HepG2 (cell line): ENCODE results near the gene OBSL1. TPM values are rescaled to one million over a fixed set of nuclear protein-coding genes. Genes with fewer than 3 reads are reported as not detected.
A peak's percentile ranks its signal among the peaks of the same experiment; 100 is the strongest.

ENCODE experiments used
- BORCS8-MEF2B ChIP-seq: sonication (generic); formaldehyde crosslinking; IDR thresholded peaks from 2 replicates; pipeline ENCODE4 v1.8.0; 2022; ENCODE audit warnings: mild to moderate bottlenecking, missing genetic modification reagents
- BRCA1 ChIP-seq: sonication (generic); formaldehyde crosslinking; IDR thresholded peaks from 2 replicates; pipeline ENCODE4 v1.4.0; 2020; ENCODE audit warnings: missing genetic modification reagents
- ETV6 ChIP-seq: sonication (generic); formaldehyde crosslinking; conservative IDR thresholded peaks from 2 replicates; pipeline ENCODE4 v1.4.0; 2020; ENCODE audit warnings: missing genetic modification reagents
- FOXM1 ChIP-seq: sonication (generic); formaldehyde crosslinking; IDR thresholded peaks from 2 replicates; pipeline ENCODE4 v1.5.0; 2020; ENCODE audit warnings: missing genetic modification reagents
- HMG20A ChIP-seq: IDR thresholded peaks from 2 replicates; pipeline ENCODE4 v1.6.1; 2016; ENCODE audit warnings: borderline replicate concordance
- KLF12 ChIP-seq: sonication (generic); formaldehyde crosslinking; IDR thresholded peaks from 2 replicates; pipeline ENCODE4 v1.4.0; 2020; ENCODE audit warnings: missing genetic modification reagents, borderline replicate concordance
- MAFK ChIP-seq, 2 experiments: IDR thresholded peaks in 1 of 2; conservative IDR thresholded peaks in 1 of 2; 2 replicates each; pipeline ENCODE4 v1.6.1; 2011; ENCODE audit warnings: improper control_type of control experiment in 2 of 2, low read length in 2 of 2
- MATR3 ChIP-seq: sonication (generic); formaldehyde crosslinking; IDR thresholded peaks from 2 replicates; pipeline ENCODE4 v1.4.0; 2020; ENCODE audit warnings: missing genetic modification reagents
- MYC ChIP-seq: sonication (generic); formaldehyde crosslinking; IDR thresholded peaks from 2 replicates; pipeline ENCODE4 v1.9.0; 2021; ENCODE audit warnings: missing genetic modification reagents, borderline replicate concordance
- NAIF1 ChIP-seq: sonication (generic); formaldehyde crosslinking; IDR thresholded peaks from 2 replicates; pipeline ENCODE4 v1.5.0; 2020; ENCODE audit warnings: mild to moderate bottlenecking, missing genetic modification reagents, borderline replicate concordance
- TEAD3 ChIP-seq: optimal IDR thresholded peaks from 2 replicates; pipeline ENCODE3; 2016; ENCODE audit warnings: borderline replicate concordance
- ZNF121 ChIP-seq: sonication (generic); formaldehyde crosslinking; IDR thresholded peaks from 2 replicates; pipeline ENCODE4 v1.5.0; 2020; ENCODE audit warnings: mild to moderate bottlenecking, missing genetic modification reagents
- ZNF136 ChIP-seq: sonication (generic); formaldehyde crosslinking; IDR thresholded peaks from 2 replicates; pipeline ENCODE4 v1.8.1; 2022; ENCODE audit warnings: low read depth, mild to moderate bottlenecking, moderate library complexity, missing genetic modification reagents
- ZNF768 ChIP-seq: sonication (generic); formaldehyde crosslinking; IDR thresholded peaks from 2 replicates; pipeline ENCODE4 v1.4.0; 2020; ENCODE audit warnings: missing genetic modification reagents
- polyA plus RNA-seq, 8 experiments: library from polyadenylated mRNA; depleted of rRNA in 3 of 8; stranded (reverse) in 7 of 8; unstranded in 1 of 8; fragments of >200 nt; fragmentation: Illumina TruSeq in 4 of 8; extraction: Trizol in 4 of 8; gene quantifications; 2 replicates each; pipeline versions ENCODE4 v1.2.1 to v1.2.3, GENCODE V29; 2011 to 2016; ENCODE audit warnings: low read depth in 4 of 8, missing spikeins in 1 of 8, mixed read lengths in 1 of 8; ENCODE audit not compliant: insufficient read depth in 1 of 8
- total RNA-seq, 5 experiments: library from RNA; depleted of rRNA; stranded (reverse); fragments of >200 nt; fragmentation: Illumina TruSeq; extraction: Trizol; gene quantifications; 2 replicates each; pipeline ENCODE4 v1.2.3, GENCODE V29; 2016; ENCODE audit warnings: low read depth in 1 of 5
- TF ChIP-seq, protein P1 (sequence below): sonication (generic); formaldehyde crosslinking; IDR thresholded peaks from 2 replicates; pipeline ENCODE4 v1.4.0; 2020; ENCODE audit warnings: missing genetic modification reagents
- TF ChIP-seq, protein P2 (sequence below): sonication (generic); formaldehyde crosslinking; IDR thresholded peaks from 2 replicates; pipeline ENCODE4 v1.5.1; 2020; ENCODE audit warnings: mild to moderate bottlenecking, missing genetic modification reagents, borderline replicate concordance
- TF ChIP-seq, protein P3 (sequence below): sonication (generic); formaldehyde crosslinking; conservative IDR thresholded peaks from 2 replicates; pipeline ENCODE4 v1.8.0; 2022; ENCODE audit warnings: missing genetic modification reagents
- TF ChIP-seq, protein P4 (sequence below): sonication (generic); formaldehyde crosslinking; IDR thresholded peaks from 2 replicates; pipeline ENCODE4 v1.8.0; 2023; ENCODE audit warnings: mild to moderate bottlenecking, missing genetic modification reagents
- TF ChIP-seq, protein P5 (sequence below): sonication (generic); formaldehyde crosslinking; IDR thresholded peaks from 2 replicates; pipeline ENCODE4 v1.5.1; 2020; ENCODE audit warnings: missing genetic modification reagents, mild to moderate bottlenecking, borderline replicate concordance
- TF ChIP-seq, protein P6 (sequence below), 2 experiments: fragments of 450-650 bp in 1 of 2; sonication (generic) in 1 of 2; formaldehyde crosslinking; IDR thresholded peaks; 2 replicates each; pipeline versions ENCODE4 v1.5.0 to v1.8.0; 2020 to 2022; ENCODE audit warnings: mild to moderate bottlenecking in 1 of 2, missing genetic modification reagents in 1 of 2

OBSL1 gene
- total and polyA plus RNA-seq, 2 of the 13 experiments (the other 11 are each of a cell fraction or from before 2014, with no cell fraction given): 86.7 to 218 TPM

DNA sequence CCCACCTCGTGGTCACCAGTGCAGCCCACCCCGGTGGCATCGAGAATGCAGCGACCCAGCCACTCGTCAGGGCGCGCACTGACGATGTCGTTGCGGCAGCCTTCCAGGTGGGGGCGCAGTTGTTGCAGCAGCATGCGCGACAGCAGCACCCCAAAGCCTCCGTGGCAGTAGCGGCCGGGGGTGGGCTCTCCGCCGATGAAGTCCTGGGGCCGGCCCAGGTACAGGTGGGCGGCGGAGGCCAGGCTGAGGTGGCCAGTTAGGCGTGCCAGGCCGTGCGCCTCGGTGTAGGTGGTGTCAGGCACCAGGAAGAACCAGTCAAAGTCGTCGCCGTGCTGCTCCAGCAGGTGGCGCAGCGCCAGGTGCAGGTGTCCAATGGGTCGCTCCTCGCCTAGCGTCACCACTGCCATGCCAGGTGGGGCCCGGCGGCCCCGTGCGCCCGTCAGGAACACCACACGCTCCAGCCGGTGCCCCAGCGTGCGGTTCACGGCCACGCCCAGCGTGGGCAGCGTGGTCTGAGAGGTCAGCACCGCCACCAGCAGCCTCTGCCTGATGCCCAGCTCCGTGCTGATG lies 29.6 kb downstream of the OBSL1 start (continued):
- TF ChIP-seq, protein P1, sequence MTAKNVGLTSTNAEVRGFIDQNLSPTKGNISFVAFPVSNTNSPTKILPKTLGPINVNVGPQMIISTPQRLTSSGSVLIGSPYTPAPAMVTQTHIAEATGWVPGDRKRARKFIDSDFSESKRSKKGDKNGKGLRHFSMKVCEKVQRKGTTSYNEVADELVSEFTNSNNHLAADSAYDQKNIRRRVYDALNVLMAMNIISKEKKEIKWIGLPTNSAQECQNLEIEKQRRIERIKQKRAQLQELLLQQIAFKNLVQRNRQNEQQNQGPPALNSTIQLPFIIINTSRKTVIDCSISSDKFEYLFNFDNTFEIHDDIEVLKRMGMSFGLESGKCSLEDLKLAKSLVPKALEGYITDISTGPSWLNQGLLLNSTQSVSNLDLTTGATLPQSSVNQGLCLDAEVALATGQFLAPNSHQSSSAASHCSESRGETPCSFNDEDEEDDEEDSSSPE (CRISPR knock-in tag): no peak
- TF ChIP-seq KLF12 (no peak), MAFK (conservative IDR thresholded peaks at IDR 0.05 in 1 of 2, IDR thresholded peaks at IDR 0.05 in 1 of 2; ENCODE audit: low read length in 2 of 2) (no peak), HMG20A (no peak), BRCA1 (CRISPR knock-in tag) (0 out of 2 replicates have a peak, but pooled peaks have one; percentile 63), ETV6 (CRISPR knock-in tag) (no peak; the same call in 1 of the 2 replicates), ZNF121 (peak; percentile 60; the same call in 1 of the 2 replicates), ZNF768 (peak; percentile 81; the same call in 1 of the 2 replicates), FOXM1 (CRISPR knock-in tag) (no peak), MATR3 (CRISPR knock-in tag) (no peak), BORCS8-MEF2B (CRISPR knock-in tag) (peak; percentile 90), NAIF1 (CRISPR knock-in tag) (no peak), MYC (peak; percentile 86), TEAD3 (CRISPR knock-in tag) (peak; percentile 67), ZNF136 (CRISPR knock-in tag) (no peak)
- TF ChIP-seq, protein P2, sequence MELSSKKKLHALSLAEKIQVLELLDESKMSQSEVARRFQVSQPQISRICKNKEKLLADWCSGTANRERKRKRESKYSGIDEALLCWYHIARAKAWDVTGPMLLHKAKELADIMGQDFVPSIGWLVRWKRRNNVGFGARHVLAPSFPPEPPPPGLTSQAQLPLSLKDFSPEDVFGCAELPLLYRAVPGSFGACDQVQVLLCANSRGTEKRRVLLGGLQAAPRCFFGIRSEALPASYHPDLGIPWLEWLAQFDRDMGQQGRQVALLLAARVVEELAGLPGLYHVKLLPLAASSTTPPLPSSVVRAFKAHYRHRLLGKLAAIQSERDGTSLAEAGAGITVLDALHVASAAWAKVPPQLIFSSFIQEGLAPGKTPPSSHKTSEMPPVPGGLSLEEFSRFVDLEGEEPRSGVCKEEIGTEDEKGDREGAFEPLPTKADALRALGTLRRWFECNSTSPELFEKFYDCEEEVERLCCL (CRISPR knock-in tag): no peak
- TF ChIP-seq, protein P3, sequence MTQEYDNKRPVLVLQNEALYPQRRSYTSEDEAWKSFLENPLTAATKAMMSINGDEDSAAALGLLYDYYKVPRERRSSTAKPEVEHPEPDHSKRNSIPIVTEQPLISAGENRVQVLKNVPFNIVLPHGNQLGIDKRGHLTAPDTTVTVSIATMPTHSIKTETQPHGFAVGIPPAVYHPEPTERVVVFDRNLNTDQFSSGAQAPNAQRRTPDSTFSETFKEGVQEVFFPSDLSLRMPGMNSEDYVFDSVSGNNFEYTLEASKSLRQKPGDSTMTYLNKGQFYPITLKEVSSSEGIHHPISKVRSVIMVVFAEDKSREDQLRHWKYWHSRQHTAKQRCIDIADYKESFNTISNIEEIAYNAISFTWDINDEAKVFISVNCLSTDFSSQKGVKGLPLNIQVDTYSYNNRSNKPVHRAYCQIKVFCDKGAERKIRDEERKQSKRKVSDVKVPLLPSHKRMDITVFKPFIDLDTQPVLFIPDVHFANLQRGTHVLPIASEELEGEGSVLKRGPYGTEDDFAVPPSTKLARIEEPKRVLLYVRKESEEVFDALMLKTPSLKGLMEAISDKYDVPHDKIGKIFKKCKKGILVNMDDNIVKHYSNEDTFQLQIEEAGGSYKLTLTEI (CRISPR knock-in tag): no peak
- TF ChIP-seq, protein P4, sequence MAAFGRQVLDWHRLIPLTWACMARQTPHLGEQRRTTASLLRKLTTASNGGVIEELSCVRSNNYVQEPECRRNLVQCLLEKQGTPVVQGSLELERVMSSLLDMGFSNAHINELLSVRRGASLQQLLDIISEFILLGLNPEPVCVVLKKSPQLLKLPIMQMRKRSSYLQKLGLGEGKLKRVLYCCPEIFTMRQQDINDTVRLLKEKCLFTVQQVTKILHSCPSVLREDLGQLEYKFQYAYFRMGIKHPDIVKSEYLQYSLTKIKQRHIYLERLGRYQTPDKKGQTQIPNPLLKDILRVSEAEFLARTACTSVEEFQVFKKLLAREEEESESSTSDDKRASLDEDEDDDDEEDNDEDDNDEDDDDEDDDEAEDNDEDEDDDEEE: peak; percentile 95; the same call in 1 of the 2 replicates
- TF ChIP-seq, protein P5, sequence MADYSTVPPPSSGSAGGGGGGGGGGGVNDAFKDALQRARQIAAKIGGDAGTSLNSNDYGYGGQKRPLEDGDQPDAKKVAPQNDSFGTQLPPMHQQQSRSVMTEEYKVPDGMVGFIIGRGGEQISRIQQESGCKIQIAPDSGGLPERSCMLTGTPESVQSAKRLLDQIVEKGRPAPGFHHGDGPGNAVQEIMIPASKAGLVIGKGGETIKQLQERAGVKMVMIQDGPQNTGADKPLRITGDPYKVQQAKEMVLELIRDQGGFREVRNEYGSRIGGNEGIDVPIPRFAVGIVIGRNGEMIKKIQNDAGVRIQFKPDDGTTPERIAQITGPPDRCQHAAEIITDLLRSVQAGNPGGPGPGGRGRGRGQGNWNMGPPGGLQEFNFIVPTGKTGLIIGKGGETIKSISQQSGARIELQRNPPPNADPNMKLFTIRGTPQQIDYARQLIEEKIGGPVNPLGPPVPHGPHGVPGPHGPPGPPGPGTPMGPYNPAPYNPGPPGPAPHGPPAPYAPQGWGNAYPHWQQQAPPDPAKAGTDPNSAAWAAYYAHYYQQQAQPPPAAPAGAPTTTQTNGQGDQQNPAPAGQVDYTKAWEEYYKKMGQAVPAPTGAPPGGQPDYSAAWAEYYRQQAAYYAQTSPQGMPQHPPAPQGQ (CRISPR knock-in tag): no peak
- TF ChIP-seq, protein P6, sequence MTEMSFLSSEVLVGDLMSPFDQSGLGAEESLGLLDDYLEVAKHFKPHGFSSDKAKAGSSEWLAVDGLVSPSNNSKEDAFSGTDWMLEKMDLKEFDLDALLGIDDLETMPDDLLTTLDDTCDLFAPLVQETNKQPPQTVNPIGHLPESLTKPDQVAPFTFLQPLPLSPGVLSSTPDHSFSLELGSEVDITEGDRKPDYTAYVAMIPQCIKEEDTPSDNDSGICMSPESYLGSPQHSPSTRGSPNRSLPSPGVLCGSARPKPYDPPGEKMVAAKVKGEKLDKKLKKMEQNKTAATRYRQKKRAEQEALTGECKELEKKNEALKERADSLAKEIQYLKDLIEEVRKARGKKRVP (CRISPR knock-in tag; IDR thresholded peaks at IDR 0.05): peak in 1 of 2 experiments; percentile 30; a peak in 1 of 4 replicates
